SK-N-SH treated with all-trans-retinoic acid at 6 μM for 48 hours (cell line): ENCODE measurements around the gene SMG7.

ENCODE experiments used
- ATAC-seq: fragments of 200-7000 bp; cut with Tn5 transposase; 3 replicates; pipeline ENCODE4 v1.9.1; 2020; ENCODE audit warnings: mild to moderate bottlenecking, moderate library complexity
- ARNTL ChIP-seq: fragments of 450-650 bp; formaldehyde crosslinking; IDR thresholded peaks from 2 replicates; pipeline ENCODE4 v1.5.0; 2020; ENCODE audit warnings: low read depth, mild to moderate bottlenecking, moderate library complexity, borderline replicate concordance
- BACH2 ChIP-seq: fragments of 250-450 bp; sonication (Bioruptor Pico); IDR thresholded peaks from 2 replicates; pipeline ENCODE4 v1.9.0; 2021; ENCODE audit warnings: mild to moderate bottlenecking, borderline replicate concordance
- CSDC2 ChIP-seq: fragments of 250-450 bp; sonication (Bioruptor Pico); IDR thresholded peaks from 2 replicates; pipeline ENCODE4 v1.5.0; 2020; ENCODE audit warnings: mild to moderate bottlenecking, moderate library complexity
- CSRNP3 ChIP-seq: fragments of 250-450 bp; sonication (Bioruptor Pico); IDR thresholded peaks from 2 replicates; pipeline ENCODE4 v1.5.1; 2021; ENCODE audit warnings: mild to moderate bottlenecking, moderate library complexity
- GLIS3 ChIP-seq: fragments of 250-450 bp; sonication (Bioruptor Pico); IDR thresholded peaks from 2 replicates; pipeline ENCODE4 v1.5.0; 2020; ENCODE audit warnings: mild to moderate bottlenecking, moderate library complexity
- ISL1 ChIP-seq: fragments of 250-450 bp; sonication (Bioruptor Pico); IDR thresholded peaks from 2 replicates; pipeline ENCODE4 v2.1.2; 2022; ENCODE audit warnings: mild to moderate bottlenecking, moderate library complexity
- OSR1 ChIP-seq: fragments of 250-450 bp; sonication (Bioruptor Pico); IDR thresholded peaks from 2 replicates; pipeline ENCODE4 v1.8.0; 2022; ENCODE audit warnings: moderate library complexity, mild to moderate bottlenecking, inconsistent platforms
- PATZ1 ChIP-seq: fragments of 250-450 bp; sonication (Bioruptor Pico); IDR thresholded peaks from 2 replicates; pipeline ENCODE4 v1.8.0; 2020; ENCODE audit warnings: mild to moderate bottlenecking, moderate library complexity, borderline replicate concordance
- PPARA ChIP-seq: fragments of 250-450 bp; sonication (Bioruptor Pico); IDR thresholded peaks from 2 replicates; pipeline ENCODE4 v1.5.0; 2020; ENCODE audit warnings: mild to moderate bottlenecking, borderline replicate concordance
- RARB ChIP-seq: fragments of 250-450 bp; sonication (Bioruptor Pico); IDR thresholded peaks from 2 replicates; pipeline ENCODE4 v1.8.0; 2021; ENCODE audit warnings: mild to moderate bottlenecking, moderate library complexity
- SNAI2 ChIP-seq: fragments of 250-450 bp; sonication (Bioruptor Pico); IDR thresholded peaks from 2 replicates; pipeline ENCODE4 v1.5.0; 2020; ENCODE audit warnings: mild to moderate bottlenecking, moderate library complexity
- TCF4 ChIP-seq: fragments of 250-450 bp; sonication (Bioruptor Pico); IDR thresholded peaks from 2 replicates; pipeline ENCODE4 v1.8.0; 2021; ENCODE audit warnings: mild to moderate bottlenecking, moderate library complexity, borderline replicate concordance
- TOX ChIP-seq: fragments of 250-450 bp; sonication (Bioruptor Pico); IDR thresholded peaks from 2 replicates; pipeline ENCODE4 v1.8.0; 2021; ENCODE audit warnings: mild to moderate bottlenecking, moderate library complexity, borderline replicate concordance
- TSHZ2 ChIP-seq: fragments of 250-450 bp; sonication (Bioruptor Pico); IDR thresholded peaks from 2 replicates; pipeline ENCODE4 v1.5.0; 2020; ENCODE audit warnings: mild to moderate bottlenecking, moderate library complexity
- ZC3H10 ChIP-seq: fragments of 250-450 bp; sonication (Bioruptor Pico); IDR thresholded peaks from 2 replicates; pipeline ENCODE4 v1.5.1; 2021; ENCODE audit warnings: mild to moderate bottlenecking, moderate library complexity
- ZFP3 ChIP-seq: fragments of 250-450 bp; sonication (Bioruptor Pico); IDR thresholded peaks from 2 replicates; pipeline ENCODE4 v1.5.0; 2020; ENCODE audit warnings: mild to moderate bottlenecking, moderate library complexity
- ZFP30 ChIP-seq: fragments of 450-650 bp; formaldehyde crosslinking; IDR thresholded peaks from 2 replicates; pipeline ENCODE4 v1.5.0; 2022; ENCODE audit warnings: mild to moderate bottlenecking, moderate library complexity
- ZNF565 ChIP-seq: fragments of 450-650 bp; formaldehyde crosslinking; conservative IDR thresholded peaks from 2 replicates; pipeline ENCODE4 v1.5.0; 2020; ENCODE audit warnings: low read depth, mild to moderate bottlenecking, moderate library complexity
- ZNF70 ChIP-seq: fragments of 450-650 bp; formaldehyde crosslinking; IDR thresholded peaks from 2 replicates; pipeline ENCODE4 v1.5.0; 2020; ENCODE audit warnings: mild to moderate bottlenecking, moderate library complexity
- TF ChIP-seq, protein P1 (sequence below): fragments of 250-450 bp; sonication (Bioruptor Pico); IDR thresholded peaks from 2 replicates; pipeline ENCODE4 v1.5.1; 2020; ENCODE audit warnings: low read depth, mild to moderate bottlenecking, moderate library complexity

The SMG7 gene

DNA sequence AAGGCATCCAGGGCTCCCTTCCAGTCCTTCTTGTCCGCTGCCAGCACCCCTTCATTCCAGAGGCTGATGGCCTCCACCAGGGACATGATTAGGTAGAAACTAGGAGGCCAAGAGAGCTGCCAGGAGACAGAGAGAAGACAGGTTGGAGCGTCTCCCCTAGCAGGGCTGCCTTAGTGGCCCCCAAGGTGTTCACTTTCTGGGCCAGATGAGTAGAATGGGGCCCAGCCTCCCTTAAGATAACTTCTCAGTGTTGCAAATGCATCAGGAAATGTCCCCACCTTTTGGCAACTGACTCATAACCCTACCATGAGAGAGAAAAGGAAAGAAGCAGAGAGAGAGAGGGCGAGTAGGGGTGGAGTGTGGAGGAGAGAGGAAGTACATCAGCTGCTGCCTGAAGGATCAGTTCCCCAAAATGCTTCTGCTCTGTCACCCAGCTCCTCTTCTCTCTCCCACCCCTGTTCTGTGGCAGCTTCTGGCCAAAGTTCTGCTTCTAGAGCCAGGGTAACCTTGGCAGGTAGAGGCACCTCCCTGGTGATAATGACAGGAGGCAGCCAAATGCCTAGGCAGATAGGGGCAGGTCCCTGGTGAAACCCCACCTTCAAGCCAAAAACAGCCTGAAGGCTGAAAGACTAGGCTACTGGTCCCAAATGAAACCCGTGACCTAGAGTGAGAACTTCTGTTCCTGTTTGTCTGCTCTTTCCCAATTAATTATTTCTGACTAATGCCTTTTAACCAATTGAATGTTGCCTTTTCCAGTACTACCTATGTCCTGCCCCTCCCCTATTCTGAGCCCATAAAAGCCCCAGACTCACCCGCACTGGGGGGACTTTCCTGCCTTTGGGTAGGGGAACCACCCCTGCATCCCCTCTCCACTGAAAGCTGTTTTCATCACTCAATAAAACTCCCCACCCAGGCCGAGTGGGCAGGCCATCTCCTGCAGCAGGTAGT lies 118.2 kb downstream of the SMG7 start, which contains the start of gene NCF2:
TSS of gene NCF2 (minus strand) at position 216 of the 948 bp plus-strand sequence. CDS start at position 86, 130 bp downstream.
- TF ChIP-seq TCF4 (no peak), RARB (CRISPR knock-in tag) (no peak)
- peak; percentile 18; the same call in 1 of the 3 replicates for ATAC-seq

DNA sequence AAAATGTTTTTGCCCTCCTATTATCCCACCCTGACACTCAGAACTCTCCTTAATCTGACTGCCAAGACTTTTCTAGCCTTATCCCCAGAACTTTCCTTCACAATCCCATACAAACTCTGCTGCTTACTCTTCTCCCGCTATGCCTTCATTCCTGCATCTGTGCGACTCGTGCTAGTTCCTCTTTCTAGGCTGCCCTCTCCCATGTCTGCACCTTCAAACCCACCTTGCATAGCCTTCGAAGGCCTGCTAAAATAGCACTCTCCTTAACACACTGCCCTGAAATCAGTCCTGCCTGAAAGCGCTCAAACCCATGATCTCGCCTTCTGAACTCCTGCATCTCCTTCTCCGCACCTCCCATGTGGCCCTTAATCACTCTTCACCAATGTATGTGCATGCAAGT lies 120.4 kb downstream of the SMG7 start:
- TF ChIP-seq TOX (CRISPR knock-in tag) (no peak), OSR1 (CRISPR knock-in tag) (no peak), ZNF70 (no peak), ZFP3 (CRISPR knock-in tag) (no peak), CSRNP3 (no peak), ZNF565 (CRISPR knock-in tag) (no peak), RARB (CRISPR knock-in tag) (no peak), ISL1 (CRISPR knock-in tag) (no peak), PPARA (no peak), GLIS3 (CRISPR knock-in tag) (no peak), ZC3H10 (CRISPR knock-in tag) (no peak), CSDC2 (no peak)
- TF ChIP-seq, protein P1, sequence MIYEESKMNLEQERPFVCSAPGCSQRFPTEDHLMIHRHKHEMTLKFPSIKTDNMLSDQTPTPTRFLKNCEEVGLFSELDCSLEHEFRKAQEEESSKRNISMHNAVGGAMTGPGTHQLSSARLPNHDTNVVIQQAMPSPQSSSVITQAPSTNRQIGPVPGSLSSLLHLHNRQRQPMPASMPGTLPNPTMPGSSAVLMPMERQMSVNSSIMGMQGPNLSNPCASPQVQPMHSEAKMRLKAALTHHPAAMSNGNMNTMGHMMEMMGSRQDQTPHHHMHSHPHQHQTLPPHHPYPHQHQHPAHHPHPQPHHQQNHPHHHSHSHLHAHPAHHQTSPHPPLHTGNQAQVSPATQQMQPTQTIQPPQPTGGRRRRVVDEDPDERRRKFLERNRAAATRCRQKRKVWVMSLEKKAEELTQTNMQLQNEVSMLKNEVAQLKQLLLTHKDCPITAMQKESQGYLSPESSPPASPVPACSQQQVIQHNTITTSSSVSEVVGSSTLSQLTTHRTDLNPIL (CRISPR knock-in tag) = no peak
- no peak for ATAC-seq

DNA sequence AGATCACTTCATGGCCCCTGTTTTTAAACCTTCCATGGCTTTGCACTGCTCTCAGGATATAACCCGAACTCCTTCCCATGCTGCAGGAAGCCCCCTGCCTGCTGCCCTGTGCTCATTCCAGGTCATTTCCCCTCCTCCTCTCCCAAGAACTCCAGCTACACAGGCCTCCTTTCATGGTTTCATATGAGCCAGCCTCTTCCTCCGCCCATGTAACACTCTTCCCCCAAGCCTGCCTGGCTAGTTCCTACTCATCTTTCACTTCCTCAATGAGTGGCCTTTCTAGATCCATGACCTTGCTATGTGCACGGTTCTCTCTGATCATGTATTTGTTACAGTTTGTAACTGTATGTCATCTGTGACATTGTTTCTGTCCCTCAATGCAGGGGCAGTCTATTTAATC lies 121.1 kb downstream of the SMG7 start:
- TF ChIP-seq, protein P1 (CRISPR knock-in tag) = no peak
- no peak for TF ChIP-seq ISL1 (CRISPR knock-in tag)
- TF ChIP-seq TOX (CRISPR knock-in tag) = no peak
- no peak for TF ChIP-seq PATZ1 (CRISPR knock-in tag)
- TF ChIP-seq CSRNP3 = no peak
- TF ChIP-seq ZC3H10 (CRISPR knock-in tag) = no peak
- TF ChIP-seq TSHZ2 (CRISPR knock-in tag) = no peak
- TF ChIP-seq BACH2 (CRISPR knock-in tag) = no peak
- TF ChIP-seq ZFP3 (CRISPR knock-in tag) = no peak
- TF ChIP-seq SNAI2 (CRISPR knock-in tag) = no peak
- TF ChIP-seq ZFP30 = no peak
- no peak for TF ChIP-seq OSR1 (CRISPR knock-in tag)
- TF ChIP-seq RARB (CRISPR knock-in tag) = no peak
- TF ChIP-seq ARNTL (CRISPR knock-in tag) = no peak
- no peak for TF ChIP-seq TCF4
- no peak for TF ChIP-seq CSDC2
- no peak; the same call in 2 of the 3 replicates for ATAC-seq
